Spleen (tissue), 7 donors: ENCODE results near the gene TRIO.

Source experiments
- POLR2AphosphoS5 ChIP-seq, 3 donors: sonication (generic); formaldehyde crosslinking; IDR thresholded peaks; one replicate each; pipeline ENCODE4 v1.5.1; 2017; ENCODE audit warnings: antibody characterized with exemption in 3 of 3
- TF ChIP-seq, protein P1 (sequence below), 11 experiments: fragments of 200-600 bp in 7 of 11; fragments of 450-650 bp in 4 of 11; sonication (generic) in 4 of 11; IDR thresholded peaks in 8 of 11; conservative IDR thresholded peaks in 3 of 11; 1 replicate in 7 of 11; 2 replicates in 4 of 11; pipeline versions ENCODE4 v1.4.0 to v1.8.0; 2016 to 2021; ENCODE audit warnings: antibody characterized with exemption in 11 of 11, inconsistent platforms in 4 of 11, mild to moderate bottlenecking in 1 of 11
- donor health status: DM: no; HTN: no; CAD: no; lungs with moderate emphysema.
- donor health status: DM: no; HTN: no; CAD: no.
- donor health status: DM: no; HTN: no; CAD: no.

GRCh38 chr5:14292766-14293658 is 149.9 kb downstream of the TRIO start:
- TF ChIP-seq, protein P1, sequence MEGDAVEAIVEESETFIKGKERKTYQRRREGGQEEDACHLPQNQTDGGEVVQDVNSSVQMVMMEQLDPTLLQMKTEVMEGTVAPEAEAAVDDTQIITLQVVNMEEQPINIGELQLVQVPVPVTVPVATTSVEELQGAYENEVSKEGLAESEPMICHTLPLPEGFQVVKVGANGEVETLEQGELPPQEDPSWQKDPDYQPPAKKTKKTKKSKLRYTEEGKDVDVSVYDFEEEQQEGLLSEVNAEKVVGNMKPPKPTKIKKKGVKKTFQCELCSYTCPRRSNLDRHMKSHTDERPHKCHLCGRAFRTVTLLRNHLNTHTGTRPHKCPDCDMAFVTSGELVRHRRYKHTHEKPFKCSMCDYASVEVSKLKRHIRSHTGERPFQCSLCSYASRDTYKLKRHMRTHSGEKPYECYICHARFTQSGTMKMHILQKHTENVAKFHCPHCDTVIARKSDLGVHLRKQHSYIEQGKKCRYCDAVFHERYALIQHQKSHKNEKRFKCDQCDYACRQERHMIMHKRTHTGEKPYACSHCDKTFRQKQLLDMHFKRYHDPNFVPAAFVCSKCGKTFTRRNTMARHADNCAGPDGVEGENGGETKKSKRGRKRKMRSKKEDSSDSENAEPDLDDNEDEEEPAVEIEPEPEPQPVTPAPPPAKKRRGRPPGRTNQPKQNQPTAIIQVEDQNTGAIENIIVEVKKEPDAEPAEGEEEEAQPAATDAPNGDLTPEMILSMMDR (IDR thresholded peaks at IDR 0.05 in 8 of 11, conservative IDR thresholded peaks at IDR 0.05 in 3 of 11) = no peak
- TF ChIP-seq POLR2AphosphoS5 (IDR thresholded peaks at IDR 0.05) = no peak
